ENCODE data around the gene FGFRL1.

The FGFRL1 gene

DNA sequence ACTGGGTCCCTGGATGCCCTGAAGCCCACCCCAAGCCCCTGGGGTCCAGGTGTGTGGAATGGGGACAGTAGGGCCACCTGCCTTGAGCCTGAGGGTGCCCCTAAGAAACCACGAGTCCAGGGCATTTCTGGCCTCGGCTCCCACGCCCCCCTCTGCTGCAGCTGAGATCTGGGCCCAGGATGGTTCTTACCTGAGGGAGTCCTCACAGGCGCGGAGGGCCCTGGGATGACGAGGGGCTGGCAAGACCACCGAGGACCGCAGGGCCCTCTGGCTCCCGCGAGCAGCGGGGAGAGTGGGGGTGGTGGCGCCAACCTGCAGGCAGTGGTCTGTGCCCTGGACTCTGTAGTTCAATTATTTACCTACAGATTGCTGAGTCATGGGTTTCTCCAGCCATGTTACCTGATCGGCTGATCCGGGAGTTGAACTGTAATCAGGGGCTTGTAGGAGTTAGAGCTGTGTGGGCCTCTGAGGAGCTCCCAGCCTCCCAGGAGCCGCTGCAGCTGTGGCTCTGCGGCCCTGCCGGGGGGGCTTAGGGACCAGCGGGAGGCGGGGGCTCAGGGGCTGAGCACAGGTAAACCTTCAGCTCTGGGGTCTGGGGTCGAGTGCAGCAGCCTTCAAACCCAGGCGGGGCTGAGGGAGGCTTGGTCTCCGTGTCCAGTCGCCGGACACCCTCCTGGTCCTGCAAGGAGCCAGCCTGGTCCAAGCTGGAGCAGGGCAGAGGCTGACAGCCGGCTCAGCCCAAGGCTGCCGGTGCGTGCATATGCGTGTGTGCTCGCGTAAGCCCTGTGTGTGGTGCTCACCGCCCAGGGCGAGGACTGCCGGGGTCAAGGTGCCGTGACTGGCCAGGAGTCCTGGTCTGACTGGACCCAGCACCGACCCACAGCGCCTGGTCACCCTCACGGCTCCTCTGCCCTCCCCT, 18.1 kb upstream of the FGFRL1 start, which contains the start of gene SLC26A1:
Gene SLC26A1, minus strand, starts transcription at position 294 of the 919 bp plus-strand sequence. CDS start 1,701 bp downstream, outside the sequence.
- DNase-seq = no peak

DNA sequence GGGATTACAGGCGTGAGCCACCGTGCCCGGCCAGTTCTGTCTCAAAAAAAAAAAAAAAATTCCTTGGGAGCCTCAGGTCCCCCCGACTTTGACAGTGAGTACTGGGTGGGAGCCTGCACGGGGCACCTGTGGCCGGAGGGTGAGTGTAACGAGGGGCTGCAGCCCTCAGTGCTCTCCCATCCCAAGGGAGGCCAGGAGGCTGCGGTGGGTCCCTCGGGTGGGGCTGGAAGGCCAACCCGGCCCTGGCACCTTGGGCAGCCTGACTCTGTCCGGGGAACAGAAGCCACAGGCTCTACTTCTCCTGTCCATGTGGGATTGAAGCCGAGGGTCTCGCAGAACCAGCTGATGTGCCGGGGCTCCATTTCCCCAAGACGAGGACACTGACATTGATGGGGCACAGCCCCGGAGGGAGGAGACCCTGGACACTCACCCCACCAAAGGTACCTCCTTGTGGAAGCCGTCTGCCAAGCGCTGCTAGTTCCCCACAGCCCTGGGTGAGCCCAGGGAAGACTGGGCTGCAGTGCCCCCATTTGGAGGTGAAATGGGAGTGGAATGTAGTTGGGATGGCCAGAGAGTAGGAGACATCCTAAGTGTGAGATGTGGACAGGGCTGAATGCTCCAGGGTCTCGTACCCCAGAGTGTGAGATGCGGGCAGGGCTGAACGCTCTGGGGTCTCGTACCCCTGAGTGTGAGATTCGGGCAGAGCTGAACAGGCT, 16.0 kb upstream of the FGFRL1 start:
- DNase-seq = no peak

DNA sequence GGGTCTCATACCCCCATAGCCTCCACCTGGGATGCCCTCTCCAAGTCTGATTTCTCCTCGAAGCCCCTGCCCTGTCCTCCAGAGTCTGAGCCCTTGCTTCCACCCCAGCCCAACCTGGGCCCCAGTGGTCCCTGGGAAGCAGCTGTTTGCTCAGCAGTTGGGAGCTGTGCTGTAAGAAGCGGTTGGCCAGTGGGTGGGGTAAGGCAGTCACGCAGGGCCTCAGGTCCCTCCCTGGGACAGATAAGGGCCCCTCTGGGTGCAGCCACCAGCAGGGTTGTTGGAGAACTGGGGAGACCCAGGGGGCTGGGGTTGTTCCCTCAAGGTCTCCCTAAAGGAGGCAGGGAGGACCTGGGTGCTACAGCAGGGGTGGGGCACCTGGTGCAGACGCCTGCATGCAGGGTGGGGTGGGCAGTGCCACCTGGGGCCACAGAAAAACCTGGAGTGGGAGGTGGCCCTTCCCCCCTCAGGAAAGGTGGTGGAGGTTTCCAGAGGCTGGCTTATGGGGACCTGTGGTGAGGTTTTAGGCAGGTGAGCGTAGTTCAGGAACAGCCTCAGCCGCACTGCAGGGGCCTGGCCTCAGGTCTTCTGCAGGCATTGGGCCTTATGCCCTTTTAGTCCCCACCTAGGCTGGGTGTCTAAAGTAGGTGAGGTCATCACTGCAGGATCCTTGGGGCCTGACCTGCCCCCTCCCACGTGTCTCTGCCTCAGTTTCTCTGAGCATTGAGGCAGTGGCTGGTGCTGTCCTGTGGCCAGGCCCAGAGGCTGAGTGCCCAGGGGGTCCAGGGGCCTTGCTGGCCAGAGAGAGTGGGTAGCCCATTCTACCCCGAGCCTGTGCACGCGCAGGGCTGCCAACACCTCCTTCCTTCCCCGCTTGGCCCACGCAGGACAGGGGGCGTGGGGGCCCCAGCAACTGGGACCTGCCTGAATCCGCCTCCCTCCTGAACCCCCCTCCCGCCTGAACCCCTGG, 15.1 kb upstream of the FGFRL1 start:
- DNase-seq = no peak

DNA sequence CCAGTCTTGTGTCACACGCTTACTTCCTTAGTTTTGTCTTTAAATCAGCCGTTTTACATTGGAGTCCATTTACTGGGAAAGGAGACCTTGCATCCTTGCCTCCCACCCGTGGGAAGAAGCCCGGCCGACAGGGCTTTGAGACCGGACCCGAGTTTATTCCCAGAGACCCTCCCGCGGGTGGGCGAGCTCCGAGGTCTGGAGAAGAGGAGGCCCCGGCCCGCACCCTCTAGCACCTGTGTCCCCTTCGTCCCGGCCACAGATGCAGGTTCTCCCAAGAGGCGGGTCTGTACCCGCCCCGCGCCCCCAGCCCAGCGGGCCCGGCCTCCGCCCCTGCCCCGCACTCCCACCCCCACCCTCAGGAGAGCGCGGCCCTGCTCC, 14.4 kb upstream of the FGFRL1 start:
- no peak for DNase-seq

DNA sequence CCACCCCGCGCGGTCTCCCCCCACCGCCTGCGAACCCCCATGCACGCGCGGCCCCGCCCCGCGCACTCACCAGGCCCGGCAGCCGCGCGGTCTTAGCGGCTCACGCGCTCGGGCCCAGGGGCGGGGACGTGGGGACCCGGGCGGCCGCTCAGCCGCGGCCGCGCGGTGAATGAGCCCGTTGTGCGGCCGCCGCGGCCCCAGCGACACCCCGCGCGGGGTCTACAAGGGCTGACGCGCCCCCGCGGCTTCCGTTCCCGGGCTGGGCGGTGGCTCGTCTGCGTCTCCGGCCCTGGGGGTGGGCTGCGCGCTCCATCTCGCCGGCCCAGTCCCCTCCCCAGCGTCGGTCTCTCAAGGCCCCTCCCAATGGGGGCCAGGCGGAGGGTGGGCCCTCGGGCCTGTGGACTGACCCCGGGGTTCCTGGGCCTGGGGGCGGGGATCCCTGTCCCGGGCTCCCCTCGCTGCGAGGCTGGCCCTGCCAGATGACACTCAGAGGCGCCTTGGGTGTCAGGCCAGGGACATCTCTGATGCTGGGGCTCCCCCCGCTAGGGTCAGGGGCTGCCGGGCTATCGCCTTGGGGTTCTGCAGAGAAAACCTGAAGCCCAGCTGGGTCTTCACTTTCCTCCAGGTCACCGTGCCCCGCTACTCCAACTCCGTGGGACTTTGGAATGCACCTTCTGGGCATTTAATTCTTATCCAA, 13.9 kb upstream of the FGFRL1 start:
- DNase-seq = peak; percentile 34

DNA sequence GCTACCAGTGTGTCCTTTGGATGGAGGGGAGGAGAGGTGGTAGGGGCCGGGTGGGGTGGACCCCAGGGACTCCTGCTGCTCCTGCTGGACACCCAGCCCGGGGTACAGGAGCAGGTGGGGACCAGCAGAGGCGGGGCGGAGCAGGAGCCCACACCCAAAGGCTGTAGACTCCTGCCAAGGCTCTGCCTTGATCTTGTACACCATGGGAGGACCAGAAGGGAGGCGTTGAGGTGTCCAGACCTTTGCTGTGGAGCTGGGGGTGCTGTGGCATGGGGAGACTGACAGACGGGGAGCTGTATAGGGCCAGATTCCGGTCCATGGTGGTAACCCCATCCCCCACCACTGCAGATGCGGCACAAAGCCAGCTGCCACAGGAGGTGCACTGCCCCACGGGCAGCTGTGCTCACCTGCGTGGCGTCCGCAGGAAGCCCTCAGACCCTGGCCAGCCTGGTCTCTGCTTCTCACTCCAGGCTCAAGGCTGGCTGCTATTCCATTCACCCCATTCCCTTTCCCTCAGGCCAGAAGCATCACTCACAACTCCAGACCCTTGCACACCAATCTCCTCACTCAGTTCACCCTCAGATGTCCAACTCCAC, 13.2 kb upstream of the FGFRL1 start:
- peak; percentile 34 for DNase-seq

DNA sequence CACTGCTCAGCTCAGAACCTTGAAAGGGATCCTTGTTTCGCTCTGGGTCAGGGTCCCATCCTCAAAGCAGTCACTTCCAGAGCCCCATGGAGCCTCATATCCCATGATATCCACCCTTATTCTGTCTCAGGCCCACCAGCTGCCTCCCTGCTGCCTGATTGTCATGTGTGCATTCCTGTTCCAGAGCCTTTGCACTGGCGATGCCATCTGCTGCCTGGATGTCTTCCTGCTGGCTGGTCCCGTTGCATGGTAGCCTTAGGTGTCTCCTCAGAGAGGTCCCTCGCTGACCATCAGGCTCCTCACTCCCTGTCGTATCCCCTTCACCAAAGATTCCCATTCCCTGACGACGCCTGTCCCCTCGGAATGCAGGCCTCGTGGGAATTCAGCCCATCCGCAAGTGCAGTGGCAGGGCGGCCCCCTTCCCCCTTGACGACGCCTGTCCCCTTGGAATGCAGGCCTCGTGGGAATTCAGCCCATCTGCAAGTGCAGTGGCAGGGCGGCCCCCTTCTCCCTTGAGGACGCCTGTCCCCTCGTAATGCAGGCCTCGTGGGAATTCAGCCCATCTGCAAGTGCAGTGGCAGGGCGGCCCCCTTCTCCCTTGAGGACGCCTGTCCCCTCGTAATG, 12.1 kb upstream of the FGFRL1 start:
- DNase-seq = peak; percentile 28

DNA sequence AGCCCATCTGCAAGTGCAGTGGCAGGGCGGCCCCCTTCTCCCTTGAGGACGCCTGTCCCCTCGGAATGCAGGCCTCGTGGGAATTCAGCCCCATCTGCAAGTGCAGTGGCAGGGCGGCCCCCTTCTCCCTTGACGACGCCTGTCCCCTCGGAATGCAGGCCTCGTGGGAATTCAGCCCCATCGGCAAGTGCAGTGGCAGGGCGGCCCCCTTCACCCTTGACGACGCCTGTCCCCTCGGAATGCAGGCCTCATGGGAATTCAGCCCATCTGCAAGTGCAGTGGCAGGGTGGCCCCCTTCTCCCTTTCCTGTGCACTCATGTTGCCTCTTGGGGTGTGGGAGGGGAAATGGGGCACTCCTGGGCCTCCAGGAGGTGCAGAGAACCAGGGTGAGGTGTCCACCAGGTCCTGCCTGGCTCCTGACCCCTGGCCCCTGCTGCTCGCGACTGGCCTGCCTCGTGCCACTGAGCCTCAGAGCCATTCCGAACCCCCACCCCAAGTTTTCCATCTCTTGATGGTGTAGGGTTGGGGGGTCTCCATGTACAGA, 11.5 kb upstream of the FGFRL1 start:
- DNase-seq = no peak

DNA sequence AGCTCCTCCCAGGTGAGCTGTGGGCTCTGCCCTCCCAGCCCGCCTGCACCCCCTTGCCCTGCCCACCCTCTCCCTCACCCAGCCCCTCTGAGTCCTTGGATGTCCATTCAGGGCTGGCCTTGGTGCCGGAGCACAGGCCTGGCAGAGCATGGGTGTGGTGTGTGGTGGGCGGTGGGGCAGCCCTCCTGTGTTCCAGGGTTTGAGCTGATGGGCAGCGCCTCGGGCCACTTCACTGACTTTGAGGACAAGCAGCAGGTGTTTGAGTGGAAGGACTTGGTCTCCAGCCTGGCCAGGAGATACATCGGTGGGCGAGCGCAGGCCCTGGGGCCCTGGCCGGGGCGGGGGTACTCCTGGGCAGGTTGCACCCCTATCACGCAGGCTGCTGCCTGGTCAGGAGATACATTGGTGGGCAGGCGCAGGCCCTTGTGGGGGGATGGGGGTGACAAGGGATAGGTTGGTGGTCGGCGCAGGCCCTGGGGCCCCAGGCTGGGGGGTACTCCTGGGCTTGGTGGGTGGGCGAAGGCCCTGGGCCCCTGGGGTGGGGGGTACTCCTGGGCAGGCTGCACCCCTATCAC, 10.7 kb upstream of the FGFRL1 start:
- peak; percentile 27 for DNase-seq

DNA sequence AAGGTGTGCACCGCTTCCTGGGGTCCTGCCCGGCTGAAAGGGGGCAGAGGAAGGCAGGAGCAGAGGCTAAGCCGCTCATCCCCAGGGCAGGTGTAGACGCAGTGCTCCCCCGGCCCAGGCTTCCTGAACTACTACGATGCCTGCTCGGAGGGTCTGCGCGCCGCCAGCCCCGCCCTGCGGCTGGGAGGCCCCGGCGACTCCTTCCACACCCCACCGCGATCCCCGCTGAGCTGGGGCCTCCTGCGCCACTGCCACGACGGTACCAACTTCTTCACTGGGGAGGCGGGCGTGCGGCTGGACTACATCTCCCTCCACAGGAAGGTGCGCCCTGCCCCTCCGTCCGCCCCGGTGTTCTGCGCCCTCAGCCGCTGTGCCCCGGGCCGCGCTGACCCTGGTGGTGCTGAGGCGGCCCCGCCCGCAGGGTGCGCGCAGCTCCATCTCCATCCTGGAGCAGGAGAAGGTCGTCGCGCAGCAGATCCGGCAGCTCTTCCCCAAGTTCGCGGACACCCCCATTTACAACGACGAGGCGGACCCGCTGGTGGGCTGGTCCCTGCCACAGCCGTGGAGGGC, 9.8 kb upstream of the FGFRL1 start:
- DNase-seq = peak; percentile 29

DNA sequence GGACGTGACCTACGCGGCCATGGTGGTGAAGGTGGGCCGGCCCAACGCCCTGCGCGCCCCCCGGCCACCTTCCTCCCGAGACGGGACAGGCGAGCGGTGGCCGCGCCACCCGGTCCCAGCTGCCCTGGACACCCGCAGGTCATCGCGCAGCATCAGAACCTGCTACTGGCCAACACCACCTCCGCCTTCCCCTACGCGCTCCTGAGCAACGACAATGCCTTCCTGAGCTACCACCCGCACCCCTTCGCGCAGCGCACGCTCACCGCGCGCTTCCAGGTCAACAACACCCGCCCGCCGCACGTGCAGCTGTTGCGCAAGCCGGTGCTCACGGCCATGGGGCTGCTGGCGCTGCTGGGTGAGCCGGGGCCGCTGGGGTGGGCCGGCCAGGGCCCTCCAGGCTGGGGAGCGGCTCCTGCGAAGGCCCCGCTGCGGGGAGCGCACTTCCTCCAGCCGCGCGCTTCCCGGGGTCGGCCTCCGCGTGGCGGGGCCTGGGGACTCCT, 9.2 kb upstream of the FGFRL1 start:
- DNase-seq = peak; percentile 28

- DNase-seq = peak; percentile 31
Measured at GRCh38 chr4:1002631-1003251, 8.7 kb upstream of the FGFRL1 start.

- DNase-seq = no peak
Measured at GRCh38 chr4:1003271-1004070, 8.0 kb upstream of the FGFRL1 start.

GRCh38 chr4:1004071-1004418, 7.4 kb upstream of the FGFRL1 start:
- no peak for DNase-seq

DNA sequence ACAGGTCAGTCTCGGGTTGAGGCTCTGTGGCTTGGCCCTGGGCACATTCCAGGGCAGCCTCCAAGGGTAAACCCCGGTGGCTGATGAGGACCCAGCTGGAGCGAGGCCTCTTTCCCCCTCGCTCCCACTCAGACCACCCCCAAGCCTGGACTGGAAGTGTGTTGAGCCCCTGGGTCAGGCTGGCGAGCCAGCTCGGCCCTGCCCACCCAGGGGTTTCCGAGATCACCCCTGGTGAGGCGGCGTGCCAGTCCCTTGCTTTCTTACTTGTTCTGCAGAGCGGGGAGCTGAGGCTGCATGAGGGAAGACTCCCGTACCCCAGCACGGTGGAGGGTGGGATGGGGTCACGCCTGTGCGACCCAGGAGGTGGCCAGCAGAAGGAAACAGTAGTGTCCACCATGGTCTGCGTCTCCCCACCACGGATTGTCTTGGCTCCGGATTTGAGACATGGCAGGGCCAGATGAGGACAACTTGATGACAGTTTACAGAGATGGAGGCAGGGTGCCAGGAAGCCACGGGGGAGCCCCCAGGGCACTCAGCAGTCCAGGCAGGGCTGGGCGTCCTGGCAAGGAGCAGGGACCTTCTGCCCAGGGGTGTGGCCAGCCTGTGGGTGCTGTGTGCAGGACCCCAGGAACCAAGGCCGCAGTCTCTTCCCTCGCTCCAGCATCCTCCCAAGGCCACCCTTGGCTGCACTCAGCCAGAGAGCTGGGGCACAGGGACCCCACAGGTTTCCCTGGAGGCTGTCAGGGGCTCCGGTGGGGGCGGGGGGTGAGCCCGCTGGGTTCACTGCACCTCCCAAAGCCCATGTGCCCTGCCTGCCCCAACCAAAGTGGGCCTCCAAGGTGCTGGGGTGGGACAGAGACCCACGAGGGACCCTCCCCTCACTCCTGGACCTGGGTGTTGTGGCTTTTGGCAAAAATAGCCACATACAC, 6.6 kb upstream of the FGFRL1 start:
- DNase-seq = no peak

DNA sequence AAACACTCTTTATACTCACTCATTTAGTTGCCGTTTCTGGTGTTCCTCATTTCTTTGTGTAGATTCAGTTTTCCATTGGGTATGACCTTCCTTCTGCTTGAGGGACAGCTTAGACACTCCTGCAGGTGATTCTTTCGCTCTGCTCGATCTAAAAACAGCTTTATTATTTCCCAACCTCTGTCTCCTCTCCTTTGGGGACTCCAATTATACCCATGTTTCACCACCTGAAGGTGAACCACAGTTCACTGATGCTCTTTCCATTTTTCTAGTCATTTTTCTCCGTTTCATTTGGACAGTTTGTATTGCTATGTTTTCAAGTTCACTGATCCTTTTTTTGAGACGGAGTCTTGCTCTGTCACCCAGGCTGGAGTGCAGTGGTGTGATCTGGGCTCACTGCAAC, 4.6 kb upstream of the FGFRL1 start:
- no peak for DNase-seq

- no peak for DNase-seq
Measured at GRCh38 chr4:1008840-1009541, 2.4 kb upstream of the FGFRL1 start.

Measured in left hindlimb (tissue), 1 donor.